RCC 7860 (cell line): ENCODE results near the gene HLA-E.
"Not testable (repeated sequence)": the region's sequence is repeated elsewhere in the genome, so short reads cannot be mapped to it uniquely, and the experiment has no call there.

ENCODE experiments used
- DNase-seq: peaks from one replicate; pipeline ENCODE4 v3.0.0-alpha.2; 2015; ENCODE audit warnings: low spot score
- FAIRE-seq: peaks from 2 replicates; lab custom pipeline; 2012; peaks lifted over from hg19 to GRCh38; lab: Jason Lieb, UNC

Gene HLA-E

DNA sequence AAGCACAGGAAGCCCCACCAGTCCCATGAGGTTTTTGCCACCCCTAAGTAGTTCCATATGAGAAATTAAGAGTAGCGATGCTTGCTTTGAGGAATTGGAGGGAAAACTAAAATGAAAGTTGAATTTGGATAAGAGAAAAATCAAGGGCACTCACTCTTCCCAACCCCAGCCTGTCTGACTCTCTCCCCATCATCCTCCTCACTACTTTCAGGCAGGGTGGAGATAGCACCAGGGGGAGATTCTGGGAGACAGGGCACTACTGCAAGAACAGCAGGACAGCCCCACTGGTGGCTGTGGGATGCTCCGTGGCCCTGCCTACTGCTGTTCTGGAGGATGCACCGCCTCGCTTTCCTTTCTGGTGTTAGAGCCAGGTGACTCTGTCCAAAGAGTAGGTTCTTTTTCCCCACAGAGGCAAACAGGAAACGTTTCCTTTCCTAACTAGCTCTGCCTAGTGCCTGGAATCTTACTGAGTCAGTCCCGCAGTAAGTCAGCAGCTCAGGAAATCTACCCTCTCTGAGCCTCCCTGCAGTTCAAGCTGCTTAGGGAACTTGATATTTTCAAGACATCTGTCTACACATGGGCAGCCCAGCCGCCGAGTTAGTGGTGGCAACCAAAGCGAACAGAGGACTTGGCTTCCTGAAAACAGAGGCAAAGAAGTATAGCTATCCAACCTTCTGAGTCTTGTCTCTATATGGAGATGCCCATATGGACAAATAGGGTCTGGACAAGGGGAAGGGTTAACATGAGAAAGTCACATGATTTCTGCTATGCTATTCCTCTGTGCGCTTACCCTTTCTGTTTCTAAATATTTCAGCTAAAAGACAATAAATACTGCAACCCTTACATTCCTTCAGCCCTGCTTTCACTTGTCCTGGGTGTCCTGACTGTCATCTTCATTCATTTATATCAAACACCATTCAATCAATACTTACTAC lies 11.4 kb downstream of the HLA-E start:
- no peak for FAIRE-seq
- no peak for DNase-seq

GRCh38 chr6:30507849-30508827 lies 18.8 kb downstream of the HLA-E start:
- no peak for FAIRE-seq
- DNase-seq: no peak

DNA sequence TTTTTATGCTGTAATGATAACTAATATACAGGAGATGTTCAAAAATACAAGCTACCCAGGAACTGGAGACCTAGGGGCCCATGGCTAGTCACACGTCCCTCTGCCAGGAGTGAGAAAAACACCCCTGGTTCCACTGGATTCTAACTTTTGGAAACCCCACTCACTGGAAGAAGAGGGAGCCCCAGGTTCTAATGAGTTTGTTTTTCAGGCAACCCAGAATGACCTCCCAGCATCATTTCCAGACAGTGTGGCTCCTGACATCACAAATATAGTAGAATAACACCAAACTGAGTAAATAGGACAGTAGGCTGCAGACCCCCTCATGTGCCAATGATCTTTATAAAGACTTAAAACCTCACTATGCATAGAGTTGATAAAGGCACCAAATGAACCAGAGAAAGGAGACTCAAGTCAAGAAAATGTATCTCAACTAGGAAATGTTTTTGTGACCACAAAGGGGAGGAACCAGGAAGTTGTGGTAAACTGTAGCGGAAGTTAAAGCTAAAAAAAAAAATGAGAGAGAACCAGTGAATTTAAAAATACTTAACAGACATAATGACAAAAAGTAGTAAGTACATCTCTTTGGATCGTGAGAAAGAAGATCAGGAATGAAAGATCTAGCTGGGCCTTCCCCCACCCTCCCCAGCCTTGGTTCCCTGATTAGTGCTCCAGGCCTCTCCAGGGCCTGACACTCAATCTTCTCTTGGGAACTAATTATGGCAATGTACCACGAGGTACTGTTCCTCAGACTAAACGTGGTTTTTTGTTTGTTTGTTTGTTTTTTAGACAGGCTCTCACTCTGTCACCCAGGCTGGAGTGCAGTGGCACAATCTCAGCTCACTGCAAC lies 19.8 kb downstream of the HLA-E start:
- FAIRE-seq (no peak), DNase-seq (no peak)

GRCh38 chr6:30510419-30511168 lies 21.3 kb downstream of the HLA-E start:
- DNase-seq (no peak), FAIRE-seq (no peak)

DNA sequence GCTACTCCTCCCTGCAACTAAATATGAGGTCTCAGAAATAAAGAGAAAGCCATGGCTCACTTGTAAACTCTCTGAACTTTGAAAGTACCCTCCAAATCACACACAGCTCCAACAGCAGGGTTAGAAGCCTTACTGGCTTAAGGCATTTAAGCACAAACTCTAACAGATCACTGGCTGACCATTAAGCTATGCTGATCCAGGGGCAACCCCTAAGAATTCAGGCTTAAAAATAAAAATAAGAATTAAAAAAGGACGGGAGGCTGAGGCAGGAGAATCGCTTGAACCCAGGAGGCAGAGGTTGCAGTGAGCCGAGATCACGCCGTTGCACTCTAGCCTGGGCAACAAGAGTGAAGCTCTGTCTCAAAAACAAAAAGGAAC lies 21.8 kb downstream of the HLA-E start:
- FAIRE-seq: no peak

GRCh38 chr6:30513451-30513850 lies 24.1 kb downstream of the HLA-E start:
- DNase-seq: no peak
- FAIRE-seq: no peak

More for the DNA sequence above, 21.8 kb downstream of the HLA-E start:
- DNase-seq: no peak

DNA sequence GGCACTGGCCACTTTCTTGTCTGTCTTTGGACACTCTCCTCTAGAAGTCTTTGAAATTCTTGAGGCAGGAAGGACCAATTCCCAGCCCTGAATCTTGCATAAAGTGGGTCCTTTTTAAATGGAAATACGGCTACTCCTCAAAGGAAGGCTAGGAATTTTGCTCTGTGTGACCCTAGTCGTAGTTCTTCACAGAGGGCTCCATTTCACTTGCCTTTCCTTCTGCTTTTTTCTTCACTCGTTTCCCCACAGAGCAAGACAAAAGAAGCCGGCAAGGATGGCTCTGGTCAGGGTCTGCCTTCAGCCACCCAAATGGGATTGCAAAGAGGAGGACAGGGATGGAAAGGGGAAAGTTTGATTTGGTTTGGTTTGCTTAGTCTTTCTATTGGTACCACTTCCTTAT lies 25.8 kb downstream of the HLA-E start:
- no peak for FAIRE-seq
- DNase-seq: no peak

- peak; percentile 71 for DNase-seq
- no peak for FAIRE-seq
Observed at GRCh38 chr6:30515944-30516753, 26.8 kb downstream of the HLA-E start.

- not testable (repeated sequence) for DNase-seq, FAIRE-seq
Observed at GRCh38 chr6:30516754-30517076, 27.4 kb downstream of the HLA-E start.

DNA sequence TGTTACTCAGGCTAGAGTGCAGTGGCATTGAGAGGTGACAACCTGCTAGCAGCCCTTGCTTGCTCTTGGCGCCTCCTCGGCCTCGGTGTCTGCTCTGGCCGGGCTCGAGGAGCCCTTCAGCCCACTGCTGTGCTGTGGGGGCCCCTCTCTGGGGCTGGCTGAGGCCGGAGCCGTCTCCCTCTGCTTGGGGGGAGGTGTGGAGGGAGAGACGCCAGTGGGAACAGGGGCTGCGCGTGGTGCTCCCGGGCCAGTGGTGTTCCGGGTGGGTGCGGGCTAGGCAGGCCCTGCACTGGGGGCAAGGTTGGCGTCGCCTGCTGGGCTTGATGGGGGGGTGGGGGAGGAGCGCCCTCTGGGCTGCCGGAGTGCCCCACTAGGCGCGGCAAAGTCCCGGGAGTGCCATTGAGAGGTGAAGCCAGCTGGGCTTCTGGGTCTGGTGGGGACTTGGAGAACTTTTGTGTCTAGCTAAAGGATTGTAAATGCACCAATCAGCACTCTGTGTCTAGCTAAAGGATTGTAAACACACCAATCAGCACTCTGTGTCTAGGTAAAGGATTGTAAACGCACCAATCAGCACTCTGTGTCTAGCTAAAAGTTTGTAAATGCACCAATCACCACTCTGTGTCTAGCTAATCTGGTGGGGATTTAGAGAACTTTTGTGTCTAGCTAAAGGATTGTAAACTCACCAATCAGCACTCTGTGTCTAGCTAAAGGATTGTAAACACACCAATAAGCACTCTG lies 28.6 kb downstream of the HLA-E start:
- not testable (repeated sequence) for DNase-seq, FAIRE-seq

- not testable (repeated sequence) for DNase-seq, FAIRE-seq
Observed at GRCh38 chr6:30518505-30519145, 29.3 kb downstream of the HLA-E start.

- DNase-seq (no peak), FAIRE-seq (no peak)
Observed at GRCh38 chr6:30520522-30520921, 31.2 kb downstream of the HLA-E start.

- DNase-seq: peak; percentile 13
- FAIRE-seq: not testable (repeated sequence)
Observed at GRCh38 chr6:30521082-30521481, 31.8 kb downstream of the HLA-E start.

- peak; percentile 81 for FAIRE-seq
- not testable (repeated sequence) for DNase-seq
Observed at GRCh38 chr6:30521952-30522351, 32.6 kb downstream of the HLA-E start.

GRCh38 chr6:30526444-30526843 lies 37.1 kb downstream of the HLA-E start:
- FAIRE-seq, DNase-seq: not testable (repeated sequence)

- FAIRE-seq, DNase-seq: not testable (repeated sequence)
Observed at GRCh38 chr6:30529349-30529875, 40.1 kb downstream of the HLA-E start.

GRCh38 chr6:30530014-30530413 lies 40.7 kb downstream of the HLA-E start:
- no peak for FAIRE-seq
- DNase-seq: no peak
